B cell (primary cell): Measurements from ENCODE around the gene WWC2.

Experiments used
- CTCF ChIP-seq: fragments of 200-600 bp; IDR thresholded peaks from one replicate; pipeline ENCODE4 v1.8.0; 2022; ENCODE audit warnings: antibody characterized with exemption, mild to moderate bottlenecking
- EZH2 ChIP-seq: IDR thresholded peaks from 2 replicates; pipeline ENCODE4 v1.6.1; 2012; ENCODE audit warnings: borderline replicate concordance, low read depth, mild to moderate bottlenecking, moderate library complexity, low read length; ENCODE audit not compliant: insufficient read depth, poor library complexity, severe bottlenecking

- no peak for TF ChIP-seq CTCF
- TF ChIP-seq EZH2, result no peak
Observed at GRCh38 chr4:183303301-183303700, 204.2 kb downstream of the WWC2 start.
